HepG2 (cell line): Measurements from ENCODE around the gene ADGRD1. TPM values are rescaled to one million over a fixed set of nuclear protein-coding genes. Genes with fewer than 3 reads are reported as not detected.

Source experiments
- ATRX ChIP-seq: sonication (generic); formaldehyde crosslinking; IDR thresholded peaks from 2 replicates; pipeline ENCODE4 v1.4.0; 2020; ENCODE audit warnings: missing genetic modification reagents, borderline replicate concordance
- CEBPG ChIP-seq: IDR thresholded peaks from 2 replicates; pipeline ENCODE4 v1.6.1; 2016
- CENPT ChIP-seq: sonication (generic); formaldehyde crosslinking; IDR thresholded peaks from 2 replicates; pipeline ENCODE4 v1.8.0; 2022; ENCODE audit warnings: low read depth, mild to moderate bottlenecking, moderate library complexity, missing genetic modification reagents
- CREB3 ChIP-seq: sonication (generic); formaldehyde crosslinking; IDR thresholded peaks from 2 replicates; pipeline ENCODE4 v1.5.0; 2020; ENCODE audit warnings: missing genetic modification reagents
- HIC2 ChIP-seq: sonication (generic); formaldehyde crosslinking; IDR thresholded peaks from 2 replicates; pipeline ENCODE4 v1.9.0; 2022; ENCODE audit warnings: low read depth, missing genetic modification reagents
- HIVEP1 ChIP-seq: sonication (generic); formaldehyde crosslinking; IDR thresholded peaks from 2 replicates; pipeline ENCODE4 v1.4.0; 2020; ENCODE audit warnings: mild to moderate bottlenecking, missing genetic modification reagents
- HMGXB4 ChIP-seq, 2 experiments: sonication (generic) in 1 of 2; formaldehyde crosslinking in 1 of 2; IDR thresholded peaks; 2 replicates each; pipeline versions ENCODE4 v1.4.0 to v1.6.1; 2018 to 2020; ENCODE audit warnings: missing genetic modification reagents in 2 of 2, borderline replicate concordance in 1 of 2, low read depth in 1 of 2, mild to moderate bottlenecking in 1 of 2, missing biosample characterization in 1 of 2
- JUN ChIP-seq: sonication (generic); formaldehyde crosslinking; IDR thresholded peaks from 2 replicates; pipeline ENCODE4 v1.4.0; 2020; ENCODE audit warnings: mild to moderate bottlenecking, missing genetic modification reagents
- LBX2 ChIP-seq: sonication (generic); formaldehyde crosslinking; IDR thresholded peaks from 2 replicates; pipeline ENCODE4 v1.5.0; 2020; ENCODE audit warnings: missing genetic modification reagents, mild to moderate bottlenecking, borderline replicate concordance
- MLXIP ChIP-seq: sonication (generic); formaldehyde crosslinking; IDR thresholded peaks from 2 replicates; pipeline ENCODE4 v1.9.0; 2021; ENCODE audit warnings: missing genetic modification reagents, borderline replicate concordance
- PATZ1 ChIP-seq: sonication (generic); formaldehyde crosslinking; IDR thresholded peaks from 2 replicates; pipeline ENCODE4 v1.4.0; 2020; ENCODE audit warnings: missing genetic modification reagents
- PHF20 ChIP-seq: sonication (generic); formaldehyde crosslinking; IDR thresholded peaks from 2 replicates; pipeline ENCODE4 v1.5.0; 2020; ENCODE audit warnings: mild to moderate bottlenecking, missing genetic modification reagents
- ZFY ChIP-seq: sonication (generic); formaldehyde crosslinking; IDR thresholded peaks from 2 replicates; pipeline ENCODE4 v1.4.0; 2020; ENCODE audit warnings: missing genetic modification reagents
- ZNF136 ChIP-seq: sonication (generic); formaldehyde crosslinking; IDR thresholded peaks from 2 replicates; pipeline ENCODE4 v1.8.1; 2022; ENCODE audit warnings: low read depth, mild to moderate bottlenecking, moderate library complexity, missing genetic modification reagents
- ZSCAN5A ChIP-seq: sonication (generic); formaldehyde crosslinking; IDR thresholded peaks from 2 replicates; pipeline ENCODE4 v1.8.0; 2022; ENCODE audit warnings: mild to moderate bottlenecking, missing genetic modification reagents, borderline replicate concordance
- polyA plus RNA-seq, 8 experiments: library from polyadenylated mRNA; depleted of rRNA in 3 of 8; stranded (reverse) in 7 of 8; unstranded in 1 of 8; fragments of >200 nt; fragmentation: Illumina TruSeq in 4 of 8; extraction: Trizol in 4 of 8; gene quantifications; 2 replicates each; pipeline versions ENCODE4 v1.2.1 to v1.2.3, GENCODE V29; 2011 to 2016; ENCODE audit warnings: low read depth in 4 of 8, missing spikeins in 1 of 8, mixed read lengths in 1 of 8; ENCODE audit not compliant: insufficient read depth in 1 of 8
- total RNA-seq, 5 experiments: library from RNA; depleted of rRNA; stranded (reverse); fragments of >200 nt; fragmentation: Illumina TruSeq; extraction: Trizol; gene quantifications; 2 replicates each; pipeline ENCODE4 v1.2.3, GENCODE V29; 2016; ENCODE audit warnings: low read depth in 1 of 5

Gene ADGRD1
- total and polyA plus RNA-seq, 2 of the 13 experiments (the other 11 are each of a cell fraction or from before 2014, with no cell fraction given), result 0.46 to 12.4 TPM

GRCh38 chr12:131132118-131132892, 178.6 kb downstream of the ADGRD1 start (continued):
- TF ChIP-seq HMGXB4 (CRISPR knock-in tag; IDR thresholded peaks at IDR 0.05; ENCODE audit: borderline replicate concordance in 1 of 2, low read depth in 1 of 2) (0 out of 4 replicates have a peak, but pooled peaks of 1 of the 2 experiments have one; percentile 24), HIC2 (CRISPR knock-in tag) (no peak), MLXIP (CRISPR knock-in tag) (no peak), ZSCAN5A (no peak), CREB3 (no peak), PHF20 (no peak), LBX2 (0 out of 2 replicates have a peak, but pooled peaks have one; percentile 32), ATRX (CRISPR knock-in tag) (no peak), PATZ1 (CRISPR knock-in tag) (0 out of 2 replicates have a peak, but pooled peaks have one; percentile 32), CEBPG (CRISPR knock-in tag) (0 out of 2 replicates have a peak, but pooled peaks have one; percentile 18), HIVEP1 (0 out of 2 replicates have a peak, but pooled peaks have one; percentile 48), JUN (CRISPR knock-in tag) (no peak), ZNF136 (CRISPR knock-in tag) (no peak), CENPT (CRISPR knock-in tag) (no peak), ZFY (CRISPR knock-in tag) (peak; percentile 49; the same call in 1 of the 2 replicates)
